Measurements from ENCODE around the gene ATP6V1G1. TPM values are rescaled to one million over a fixed set of nuclear protein-coding genes. Genes with fewer than 3 reads are reported as not detected.

ATP6V1G1 gene
- 146 and 156 TPM in 2 replicates for total RNA-seq

GRCh38 chr9:114587345-114588202 lies at the start of gene ATP6V1G1:
TSS of gene ATP6V1G1 (plus strand) at chr9:114587769. CDS start at chr9:114587839, 70 bp downstream.
- peak; percentile 88 for DNase-seq (ENCODE audit: extremely low read depth, low read depth, low spot score)

- DNase-seq (ENCODE audit: extremely low read depth, low read depth, low spot score): no peak
Measured at GRCh38 chr9:114538241-114538640, 49.3 kb upstream of the ATP6V1G1 start.

GRCh38 chr9:114539701-114540380 lies 47.7 kb upstream of the ATP6V1G1 start:
- no peak for DNase-seq (ENCODE audit: extremely low read depth, low read depth, low spot score)

GRCh38 chr9:114545055-114545454 lies 42.5 kb upstream of the ATP6V1G1 start:
- DNase-seq (ENCODE audit: extremely low read depth, low read depth, low spot score): no peak

GRCh38 chr9:114546851-114547250 lies 40.7 kb upstream of the ATP6V1G1 start:
- no peak for DNase-seq (ENCODE audit: extremely low read depth, low read depth, low spot score)

- no peak for DNase-seq (ENCODE audit: extremely low read depth, low read depth, low spot score)
Measured at GRCh38 chr9:114549697-114550330, 37.8 kb upstream of the ATP6V1G1 start.

- DNase-seq (ENCODE audit: extremely low read depth, low read depth, low spot score): peak; percentile 61
Measured at GRCh38 chr9:114551750-114552685, 35.6 kb upstream of the ATP6V1G1 start.

- no peak for DNase-seq (ENCODE audit: extremely low read depth, low read depth, low spot score)
Measured at GRCh38 chr9:114552706-114553105, 34.9 kb upstream of the ATP6V1G1 start.

- DNase-seq (ENCODE audit: extremely low read depth, low read depth, low spot score): no peak
Measured at GRCh38 chr9:114553202-114553601, 34.4 kb upstream of the ATP6V1G1 start.

GRCh38 chr9:114555696-114556095 lies 31.9 kb upstream of the ATP6V1G1 start:
- no peak for DNase-seq (ENCODE audit: extremely low read depth, low read depth, low spot score)

GRCh38 chr9:114558027-114558675 lies 29.4 kb upstream of the ATP6V1G1 start:
- DNase-seq (ENCODE audit: extremely low read depth, low read depth, low spot score): no peak

- DNase-seq (ENCODE audit: extremely low read depth, low read depth, low spot score): no peak
Measured at GRCh38 chr9:114559830-114560513, 27.6 kb upstream of the ATP6V1G1 start.

GRCh38 chr9:114560956-114561355 lies 26.6 kb upstream of the ATP6V1G1 start:
- DNase-seq (ENCODE audit: extremely low read depth, low read depth, low spot score): no peak

- no peak for DNase-seq (ENCODE audit: extremely low read depth, low read depth, low spot score)
Measured at GRCh38 chr9:114561771-114562170, 25.8 kb upstream of the ATP6V1G1 start.

- DNase-seq (ENCODE audit: extremely low read depth, low read depth, low spot score): no peak
Measured at GRCh38 chr9:114565204-114565603, 22.4 kb upstream of the ATP6V1G1 start.

GRCh38 chr9:114570742-114571141 lies 16.8 kb upstream of the ATP6V1G1 start:
- DNase-seq (ENCODE audit: extremely low read depth, low read depth, low spot score): no peak

- DNase-seq (ENCODE audit: extremely low read depth, low read depth, low spot score): no peak
Measured at GRCh38 chr9:114571391-114571790, 16.2 kb upstream of the ATP6V1G1 start.

- DNase-seq (ENCODE audit: extremely low read depth, low read depth, low spot score): no peak
Measured at GRCh38 chr9:114572199-114572598, 15.4 kb upstream of the ATP6V1G1 start.

- no peak for DNase-seq (ENCODE audit: extremely low read depth, low read depth, low spot score)
Measured at GRCh38 chr9:114574438-114574837, 13.1 kb upstream of the ATP6V1G1 start.
